ENCODE results near the gene CAP1. TPM values are rescaled to one million over a fixed set of nuclear protein-coding genes. Genes with fewer than 3 reads are reported as not detected.

CAP1 gene
- total and polyA plus RNA-seq, 9 of the 15 experiments (the other 6 are each of a cell fraction or from before 2014, with no cell fraction given), result 230 to 658 (median 281) TPM

DNA sequence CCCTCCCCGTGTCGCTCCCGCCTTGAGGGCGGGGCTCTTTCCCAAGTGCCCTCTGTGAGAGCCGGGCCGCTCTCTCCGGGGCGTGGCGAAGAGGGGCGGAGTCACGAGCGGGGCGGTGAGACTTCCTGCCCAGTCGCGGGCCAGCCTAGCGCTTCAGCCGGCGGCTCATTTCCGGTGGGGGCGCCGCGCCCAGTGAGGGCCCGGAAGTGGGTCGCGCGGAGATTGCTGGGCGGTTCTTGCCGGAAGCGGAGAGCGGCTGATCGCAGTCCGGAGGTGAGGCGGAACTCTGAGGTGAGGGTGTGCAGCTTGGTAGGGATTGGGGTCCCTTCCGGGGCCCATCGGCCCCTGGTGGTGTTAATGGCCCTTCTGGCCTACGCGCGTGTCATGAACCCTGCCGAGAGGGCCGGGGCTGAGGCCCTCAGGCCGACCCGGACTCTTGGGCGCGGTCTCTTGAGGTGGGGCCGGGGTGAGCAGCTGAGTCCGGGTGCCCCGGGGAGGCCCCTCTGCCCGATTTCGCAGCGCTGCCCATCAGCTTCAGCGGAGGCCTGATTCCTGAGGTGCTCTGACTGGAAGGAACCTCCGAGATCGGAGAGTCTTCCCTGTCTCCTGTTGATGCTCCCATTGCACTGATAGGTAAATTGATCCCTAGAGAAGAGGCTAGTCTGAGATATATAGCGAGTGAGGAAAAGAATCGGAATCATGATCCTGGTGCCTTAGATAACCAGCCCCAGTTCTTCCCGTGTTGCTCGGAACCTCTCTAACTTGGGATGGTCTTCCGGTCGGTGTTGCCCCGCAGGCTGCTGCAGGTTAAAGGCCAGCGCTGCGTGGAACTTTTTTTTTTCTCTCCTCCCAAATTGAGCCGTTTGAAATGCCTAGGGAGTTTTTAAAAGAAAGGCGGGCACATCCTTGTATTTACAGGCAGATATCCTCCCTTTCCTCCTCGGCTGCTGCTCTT is at the start of gene CAP1 (continued):
- TF ChIP-seq PRPF4 (IDR thresholded peaks at IDR 0.05; ENCODE audit: insufficient read depth, low read depth, low read length, poor library complexity, severe bottlenecking), result peak; percentile 26
- TF ChIP-seq BMI1 (IDR thresholded peaks at IDR 0.05; ENCODE audit: low read length), result no peak
- TF ChIP-seq KLF13 (tag; IDR thresholded peaks at IDR 0.05; ENCODE audit: borderline replicate concordance, low read depth), result peak; percentile 7
- TF ChIP-seq, protein P1, sequence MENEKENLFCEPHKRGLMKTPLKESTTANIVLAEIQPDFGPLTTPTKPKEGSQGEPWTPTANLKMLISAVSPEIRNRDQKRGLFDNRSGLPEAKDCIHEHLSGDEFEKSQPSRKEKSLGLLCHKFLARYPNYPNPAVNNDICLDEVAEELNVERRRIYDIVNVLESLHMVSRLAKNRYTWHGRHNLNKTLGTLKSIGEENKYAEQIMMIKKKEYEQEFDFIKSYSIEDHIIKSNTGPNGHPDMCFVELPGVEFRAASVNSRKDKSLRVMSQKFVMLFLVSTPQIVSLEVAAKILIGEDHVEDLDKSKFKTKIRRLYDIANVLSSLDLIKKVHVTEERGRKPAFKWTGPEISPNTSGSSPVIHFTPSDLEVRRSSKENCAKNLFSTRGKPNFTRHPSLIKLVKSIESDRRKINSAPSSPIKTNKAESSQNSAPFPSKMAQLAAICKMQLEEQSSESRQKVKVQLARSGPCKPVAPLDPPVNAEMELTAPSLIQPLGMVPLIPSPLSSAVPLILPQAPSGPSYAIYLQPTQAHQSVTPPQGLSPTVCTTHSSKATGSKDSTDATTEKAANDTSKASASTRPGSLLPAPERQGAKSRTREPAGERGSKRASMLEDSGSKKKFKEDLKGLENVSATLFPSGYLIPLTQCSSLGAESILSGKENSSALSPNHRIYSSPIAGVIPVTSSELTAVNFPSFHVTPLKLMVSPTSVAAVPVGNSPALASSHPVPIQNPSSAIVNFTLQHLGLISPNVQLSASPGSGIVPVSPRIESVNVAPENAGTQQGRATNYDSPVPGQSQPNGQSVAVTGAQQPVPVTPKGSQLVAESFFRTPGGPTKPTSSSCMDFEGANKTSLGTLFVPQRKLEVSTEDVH (IDR thresholded peaks at IDR 0.05; ENCODE audit: low read depth, partially characterized antibody), result peak; percentile 81
- peak; percentile 48 for TF ChIP-seq CREB1 (IDR thresholded peaks at IDR 0.05)
- peak; percentile 75 for TF ChIP-seq CREB1 (CRISPR knock-in tag; IDR thresholded peaks at IDR 0.05)
- TF ChIP-seq RAD21 (CRISPR knock-in tag; conservative IDR thresholded peaks at IDR 0.05 in 1 of 2, IDR thresholded peaks at IDR 0.05 in 1 of 2), result no peak
- no peak for TF ChIP-seq GATAD2A (IDR thresholded peaks at IDR 0.05)
- TF ChIP-seq KDM4B (IDR thresholded peaks at IDR 0.05; ENCODE audit: borderline replicate concordance in 2 of 2, low read depth in 1 of 2), result peak in 1 of 2 experiments; percentile 57; a peak in 1 of 4 replicates
- TF ChIP-seq, protein P2, sequence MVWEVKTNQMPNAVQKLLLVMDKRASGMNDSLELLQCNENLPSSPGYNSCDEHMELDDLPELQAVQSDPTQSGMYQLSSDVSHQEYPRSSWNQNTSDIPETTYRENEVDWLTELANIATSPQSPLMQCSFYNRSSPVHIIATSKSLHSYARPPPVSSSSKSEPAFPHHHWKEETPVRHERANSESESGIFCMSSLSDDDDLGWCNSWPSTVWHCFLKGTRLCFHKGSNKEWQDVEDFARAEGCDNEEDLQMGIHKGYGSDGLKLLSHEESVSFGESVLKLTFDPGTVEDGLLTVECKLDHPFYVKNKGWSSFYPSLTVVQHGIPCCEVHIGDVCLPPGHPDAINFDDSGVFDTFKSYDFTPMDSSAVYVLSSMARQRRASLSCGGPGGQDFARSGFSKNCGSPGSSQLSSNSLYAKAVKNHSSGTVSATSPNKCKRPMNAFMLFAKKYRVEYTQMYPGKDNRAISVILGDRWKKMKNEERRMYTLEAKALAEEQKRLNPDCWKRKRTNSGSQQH (CRISPR knock-in tag; IDR thresholded peaks at IDR 0.05), result 0 out of 2 replicates have a peak, but pooled peaks have one; percentile 12
- TF ChIP-seq, protein P3, sequence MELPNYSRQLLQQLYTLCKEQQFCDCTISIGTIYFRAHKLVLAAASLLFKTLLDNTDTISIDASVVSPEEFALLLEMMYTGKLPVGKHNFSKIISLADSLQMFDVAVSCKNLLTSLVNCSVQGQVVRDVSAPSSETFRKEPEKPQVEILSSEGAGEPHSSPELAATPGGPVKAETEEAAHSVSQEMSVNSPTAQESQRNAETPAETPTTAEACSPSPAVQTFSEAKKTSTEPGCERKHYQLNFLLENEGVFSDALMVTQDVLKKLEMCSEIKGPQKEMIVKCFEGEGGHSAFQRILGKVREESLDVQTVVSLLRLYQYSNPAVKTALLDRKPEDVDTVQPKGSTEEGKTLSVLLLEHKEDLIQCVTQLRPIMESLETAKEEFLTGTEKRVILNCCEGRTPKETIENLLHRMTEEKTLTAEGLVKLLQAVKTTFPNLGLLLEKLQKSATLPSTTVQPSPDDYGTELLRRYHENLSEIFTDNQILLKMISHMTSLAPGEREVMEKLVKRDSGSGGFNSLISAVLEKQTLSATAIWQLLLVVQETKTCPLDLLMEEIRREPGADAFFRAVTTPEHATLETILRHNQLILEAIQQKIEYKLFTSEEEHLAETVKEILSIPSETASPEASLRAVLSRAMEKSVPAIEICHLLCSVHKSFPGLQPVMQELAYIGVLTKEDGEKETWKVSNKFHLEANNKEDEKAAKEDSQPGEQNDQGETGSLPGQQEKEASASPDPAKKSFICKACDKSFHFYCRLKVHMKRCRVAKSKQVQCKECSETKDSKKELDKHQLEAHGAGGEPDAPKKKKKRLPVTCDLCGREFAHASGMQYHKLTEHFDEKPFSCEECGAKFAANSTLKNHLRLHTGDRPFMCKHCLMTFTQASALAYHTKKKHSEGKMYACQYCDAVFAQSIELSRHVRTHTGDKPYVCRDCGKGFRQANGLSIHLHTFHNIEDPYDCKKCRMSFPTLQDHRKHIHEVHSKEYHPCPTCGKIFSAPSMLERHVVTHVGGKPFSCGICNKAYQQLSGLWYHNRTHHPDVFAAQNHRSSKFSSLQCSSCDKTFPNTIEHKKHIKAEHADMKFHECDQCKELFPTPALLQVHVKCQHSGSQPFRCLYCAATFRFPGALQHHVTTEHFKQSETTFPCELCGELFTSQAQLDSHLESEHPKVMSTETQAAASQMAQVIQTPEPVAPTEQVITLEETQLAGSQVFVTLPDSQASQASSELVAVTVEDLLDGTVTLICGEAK (IDR thresholded peaks at IDR 0.05), result peak; percentile 99
- TF ChIP-seq, protein P3 (CRISPR knock-in tag; IDR thresholded peaks at IDR 0.05), result no peak
- TF ChIP-seq PHTF2 (CRISPR knock-in tag; IDR thresholded peaks at IDR 0.05), result peak; percentile 68; the same call in 1 of the 2 replicates
